GM21423 (cell line): Measurements from ENCODE around the gene MYMK.

Experiments
- ATAC-seq: cut with Tn5 transposase; IDR thresholded peaks from one replicate; pipeline ENCODE4 v1.9.1; 2021; ENCODE audit warnings: mild to moderate bottlenecking, moderate library complexity; ENCODE audit not compliant: unreplicated experiment

MYMK gene

GRCh38 chr9:133489253-133490190, 35.2 kb downstream of the MYMK start:
- no peak for ATAC-seq

DNA sequence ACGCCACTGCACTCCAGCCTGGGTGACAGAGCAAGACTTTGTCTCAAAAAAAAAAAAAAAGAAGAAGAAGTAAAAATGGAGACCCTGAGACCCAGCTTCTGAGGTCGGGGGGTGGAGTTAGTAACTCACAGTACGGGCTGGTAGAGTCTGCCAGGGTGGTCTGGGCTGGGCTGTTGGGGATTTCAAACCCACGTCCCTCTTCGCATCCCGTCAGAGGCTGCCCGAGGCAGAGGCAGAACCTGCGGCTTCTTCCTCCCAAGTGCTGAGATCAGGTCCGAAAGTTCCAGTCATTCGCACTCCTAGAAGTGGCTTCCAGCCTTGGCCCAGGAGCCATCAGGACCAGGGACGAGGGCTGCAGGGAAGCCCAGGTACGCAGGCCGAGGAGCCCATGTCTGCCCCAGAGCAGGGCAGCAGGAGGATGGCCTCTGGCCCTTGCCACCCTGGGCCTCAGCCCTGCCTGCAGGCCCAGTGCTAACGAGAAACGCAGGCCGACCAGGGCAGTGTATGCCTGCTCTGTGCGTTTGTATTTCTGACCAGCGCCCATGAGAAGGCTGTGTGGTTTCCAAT, 36.0 kb downstream of the MYMK start:
- no peak for ATAC-seq

GRCh38 chr9:133487331-133487725, 37.4 kb downstream of the MYMK start:
- ATAC-seq, result no peak

- peak; percentile 22 for ATAC-seq
These were observed 39.1 kb downstream of the MYMK start for GRCh38 chr9:133485531-133486260.

- ATAC-seq, result no peak
These were observed 39.9 kb downstream of the MYMK start for GRCh38 chr9:133484671-133485437.

DNA sequence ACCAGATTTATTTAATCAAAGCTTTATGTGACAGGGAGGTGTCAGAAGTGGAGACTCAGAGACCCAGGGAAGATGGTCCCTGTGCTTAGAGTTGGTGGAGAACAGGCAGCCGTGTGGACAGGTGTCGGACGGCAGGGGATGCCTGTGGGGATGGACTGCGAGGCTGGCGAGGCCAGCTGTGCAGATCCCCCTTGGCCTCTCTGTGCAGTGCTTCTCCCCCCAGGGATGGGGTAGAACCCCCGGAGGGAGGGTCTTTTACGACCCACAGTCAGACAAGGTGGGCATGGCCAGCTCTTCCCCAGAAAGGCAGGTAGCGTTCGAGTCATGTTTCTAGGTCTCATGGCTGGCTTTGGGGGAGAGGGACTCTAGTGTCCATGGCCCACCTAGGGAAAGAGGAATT, 41.1 kb downstream of the MYMK start:
- no peak for ATAC-seq

GRCh38 chr9:133478851-133479711, 45.7 kb downstream of the MYMK start, which contains the start of gene SLC2A6:
Gene SLC2A6, minus strand, starts transcription at chr9:133479099. Its CDS starts 40 bp downstream, at chr9:133479059.
- peak; percentile 84 for ATAC-seq

DNA sequence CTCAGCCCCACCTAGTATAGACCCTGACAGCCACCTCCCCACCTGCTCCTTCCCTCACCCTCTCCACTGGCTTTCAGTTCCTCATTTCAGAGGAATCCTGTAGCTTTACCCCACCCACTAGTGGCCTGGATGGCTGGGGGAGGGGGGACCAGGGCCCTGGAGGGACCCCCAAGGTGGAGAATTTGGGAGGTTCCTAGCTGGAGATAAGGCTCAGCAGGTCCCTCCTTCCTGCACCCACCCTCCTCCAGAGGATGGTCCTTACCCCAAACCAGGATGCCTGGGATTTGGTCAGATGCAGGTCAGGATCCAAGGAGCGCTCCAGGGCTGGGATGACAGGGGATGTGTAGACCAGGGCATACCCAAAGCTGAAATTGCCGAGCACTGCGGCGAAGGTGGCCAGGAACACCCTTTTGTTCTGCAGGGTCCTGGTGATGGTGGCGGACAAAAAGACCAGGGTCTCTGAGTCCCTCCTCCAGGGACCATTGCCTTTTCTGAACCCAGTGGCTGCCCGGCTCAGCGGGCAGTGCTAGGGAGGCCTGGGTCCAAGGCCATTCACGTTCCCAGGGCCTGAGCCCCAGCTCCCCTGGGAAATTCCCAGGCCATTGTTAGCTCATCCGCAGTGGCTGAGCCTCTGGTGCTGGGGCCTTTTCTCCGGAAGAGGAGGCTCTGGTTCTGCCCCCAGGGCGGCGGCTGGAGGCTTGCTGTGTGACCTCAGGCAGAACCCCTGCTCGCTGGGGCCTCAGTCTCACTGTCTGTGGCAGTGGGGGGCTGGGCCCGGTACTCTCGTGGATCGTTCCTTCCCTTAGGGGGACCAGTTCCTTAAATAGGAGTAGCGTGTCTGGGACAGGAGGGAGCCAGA, 46.5 kb downstream of the MYMK start:
- peak; percentile 35 for ATAC-seq

- ATAC-seq, result no peak
These were observed 47.3 kb downstream of the MYMK start for GRCh38 chr9:133477461-133477860.

GRCh38 chr9:133476941-133477340, 47.8 kb downstream of the MYMK start:
- no peak for ATAC-seq

DNA sequence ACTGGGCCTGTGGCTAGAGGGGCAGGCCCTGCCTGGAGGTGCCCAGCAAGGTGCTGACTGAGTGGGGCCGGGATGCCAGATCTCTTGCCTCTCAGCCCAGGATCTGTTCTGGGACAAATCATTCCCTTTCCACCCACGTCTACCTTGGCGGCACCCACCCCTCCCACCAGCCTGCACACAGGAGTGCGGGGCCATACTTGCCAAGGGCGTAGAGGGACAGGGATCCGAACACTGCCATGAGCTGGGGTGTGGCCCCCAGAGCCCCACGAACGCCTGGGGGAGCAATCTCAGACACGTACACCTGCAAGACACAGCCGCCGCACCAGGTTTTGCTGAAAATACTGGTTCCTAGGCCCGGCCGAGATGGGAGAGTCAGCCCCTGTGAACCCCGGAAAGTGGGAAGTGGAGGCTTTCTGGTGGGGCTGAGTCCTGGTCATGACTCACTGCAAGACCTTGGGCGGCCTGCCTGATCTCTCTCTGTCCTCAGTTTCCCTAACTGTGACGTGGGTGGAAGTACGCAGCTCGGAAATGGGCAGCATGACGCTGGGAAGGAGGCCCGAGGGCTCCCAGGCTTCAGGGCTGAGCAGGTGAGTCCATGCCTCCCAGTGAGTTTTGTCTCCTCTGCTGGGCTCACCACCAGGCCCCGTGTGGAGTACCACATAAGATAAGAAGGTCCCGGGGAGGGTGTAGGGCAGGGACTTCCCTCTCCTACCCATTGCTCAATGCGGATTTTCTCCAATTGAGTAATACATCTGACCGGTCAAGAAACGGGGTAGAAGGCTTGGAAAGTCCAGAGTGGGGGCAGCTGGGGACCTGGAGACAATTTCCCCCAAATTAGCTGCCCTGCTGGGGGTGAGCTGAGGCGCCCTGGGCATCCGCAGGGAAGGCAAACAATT, 48.5 kb downstream of the MYMK start:
- no peak for ATAC-seq

- no peak for ATAC-seq
These were observed 49.3 kb downstream of the MYMK start for GRCh38 chr9:133475292-133476012.

DNA sequence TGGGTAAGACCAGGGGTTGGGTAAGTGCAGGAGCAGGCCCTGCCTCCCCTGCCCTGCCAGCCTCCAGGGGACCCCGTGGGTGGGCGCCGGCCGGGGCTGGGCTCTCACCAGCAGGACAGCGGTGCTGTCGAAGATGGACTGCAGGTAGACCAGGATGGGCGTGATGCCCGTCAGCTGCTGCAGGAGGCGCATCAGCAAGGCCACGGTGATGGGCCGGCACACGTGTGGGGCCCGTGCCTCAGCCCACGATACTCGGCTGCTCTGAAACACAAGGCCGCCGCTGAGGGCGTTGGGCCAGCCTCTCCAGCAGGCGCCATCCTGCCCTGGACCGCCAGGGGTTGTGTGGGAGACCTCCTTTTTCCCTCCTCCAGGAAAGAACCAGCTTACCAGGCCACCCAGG, 49.9 kb downstream of the MYMK start:
- ATAC-seq, result no peak

- ATAC-seq, result no peak
These were observed 50.5 kb downstream of the MYMK start for GRCh38 chr9:133474215-133474614.

DNA sequence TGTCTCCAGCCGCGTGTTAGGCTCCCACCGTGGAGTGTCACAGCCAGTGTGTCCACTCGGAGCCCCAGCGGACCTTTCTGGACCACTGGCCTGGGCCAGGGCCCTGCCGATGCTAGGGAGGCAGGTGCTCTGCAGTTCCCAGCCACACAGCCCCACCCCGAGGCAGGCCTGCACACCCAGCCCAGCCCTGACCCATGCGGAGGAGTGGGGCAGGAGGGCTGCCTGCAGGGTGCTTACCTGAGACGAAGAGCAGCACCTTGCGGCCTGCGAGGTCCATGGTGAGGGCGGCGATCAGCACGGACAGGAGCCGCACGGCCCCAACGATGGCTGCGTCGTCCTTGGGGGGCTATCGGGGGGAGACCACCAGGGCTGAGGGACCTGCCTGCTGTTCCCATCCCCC, 51.0 kb downstream of the MYMK start:
- ATAC-seq, result no peak

- ATAC-seq, result no peak
These were observed 51.9 kb downstream of the MYMK start for GRCh38 chr9:133472753-133473378.

DNA sequence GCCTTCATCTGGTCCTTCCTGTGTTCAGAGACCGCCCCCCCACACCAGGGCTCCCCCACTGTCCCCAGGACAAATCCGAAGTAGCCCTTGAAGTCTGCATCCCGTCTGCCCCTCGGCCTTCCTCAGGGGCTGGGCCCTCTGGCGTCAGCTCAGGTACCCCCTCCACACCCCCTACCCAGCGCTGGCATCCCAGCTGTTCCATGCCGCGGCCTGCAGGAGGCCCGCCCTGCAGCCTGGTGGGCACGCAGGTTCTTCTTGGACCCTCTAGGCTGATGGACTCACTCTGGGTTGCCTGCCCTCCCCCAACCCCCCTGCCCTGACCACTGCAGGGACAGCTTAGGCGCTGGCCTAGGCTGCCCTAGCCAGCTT, 52.5 kb downstream of the MYMK start:
- no peak for ATAC-seq
